Loucy (cell line): ENCODE measurements around the gene SUPT3H.

Experiments
- H2AFZ ChIP-seq: fragments of 200-600 bp; sonication (generic); 2 replicates; pipeline ENCODE4 v1.6.0; 2016; ENCODE audit warnings: antibody characterized with exemption, mild to moderate bottlenecking, low read length, moderate library complexity
- H3F3A ChIP-seq: fragments of 200-600 bp; 2 replicates; pipeline ENCODE4 v1.6.0; 2016; ENCODE audit warnings: antibody characterized with exemption, low read depth, mild to moderate bottlenecking
- H3K27me3 ChIP-seq: fragments of 200-600 bp; sonication (generic); 2 replicates; pipeline ENCODE4 v1.6.1; 2014; ENCODE audit warnings: low read length, mild to moderate bottlenecking; ENCODE audit not compliant: insufficient read depth, poor library complexity, severe bottlenecking
- H3K36me3 ChIP-seq: fragments of 200-600 bp; sonication (generic); 2 replicates; pipeline ENCODE4 v1.6.1; 2016; ENCODE audit warnings: low read length; ENCODE audit not compliant: insufficient read depth
- H3K4me1 ChIP-seq: fragments of 200-600 bp; sonication (generic); 2 replicates; pipeline ENCODE4 v1.5.1; 2014; ENCODE audit warnings: low read length, mild to moderate bottlenecking; ENCODE audit not compliant: insufficient read depth, poor library complexity, severe bottlenecking
- H3K4me2 ChIP-seq: fragments of 200-600 bp; sonication (generic); 2 replicates; pipeline ENCODE4 v1.6.0; 2014; ENCODE audit warnings: antibody characterized with exemption, low read length, low read depth, mild to moderate bottlenecking; ENCODE audit not compliant: poor library complexity, severe bottlenecking
- H3K4me3 ChIP-seq: fragments of 200-600 bp; sonication (generic); 2 replicates; pipeline ENCODE4 v1.5.1; 2014; ENCODE audit warnings: low read length, mild to moderate bottlenecking, mixed read lengths; ENCODE audit not compliant: poor library complexity, severe bottlenecking
- H3K79me2 ChIP-seq: fragments of 200-600 bp; sonication (generic); 2 replicates; pipeline ENCODE4 v1.6.1; 2014; ENCODE audit warnings: low read length; ENCODE audit not compliant: insufficient read depth
- H3K9ac ChIP-seq: fragments of 200-600 bp; sonication (generic); 2 replicates; pipeline ENCODE4 v1.6.0; 2014; ENCODE audit warnings: mild to moderate bottlenecking, low read depth, low read length, moderate library complexity; ENCODE audit not compliant: poor library complexity, severe bottlenecking
- H3K9me2 ChIP-seq: fragments of 200-600 bp; sonication (generic); replicated peaks from 2 replicates; pipeline ENCODE4 v1.6.1; 2016; ENCODE audit warnings: low read depth, low read length, mixed read lengths
- H3K9me3 ChIP-seq: fragments of 200-600 bp; sonication (generic); 2 replicates; pipeline ENCODE4 v1.6.1; 2014; ENCODE audit warnings: mild to moderate bottlenecking, antibody characterized with exemption, low read length, low read depth; ENCODE audit not compliant: insufficient read depth
- H4K20me1 ChIP-seq: fragments of 200-600 bp; sonication (generic); 2 replicates; pipeline ENCODE4 v1.6.0; 2014; ENCODE audit warnings: antibody characterized with exemption, low read length, mild to moderate bottlenecking; ENCODE audit not compliant: insufficient read depth, poor library complexity, severe bottlenecking
- CTCF ChIP-seq: fragments of 200-600 bp; sonication (generic); conservative IDR thresholded peaks from 2 replicates; pipeline ENCODE4 v1.5.1; 2014; ENCODE audit warnings: mild to moderate bottlenecking, antibody characterized with exemption, low read length
- EZH2phosphoT487 ChIP-seq: fragments of 200-600 bp; IDR thresholded peaks from 2 replicates; pipeline ENCODE4 v1.6.1; 2018; ENCODE audit warnings: antibody characterized with exemption, mild to moderate bottlenecking, moderate library complexity, borderline replicate concordance

SUPT3H gene

GRCh38 chr6:44959651-44960050 lies 418.1 kb downstream of the SUPT3H start:
- Histone ChIP-seq H2AFZ (no peak overlapping the region), H3K4me2 (no peak overlapping the region), H3K27me3 (no peaks in the 10 kb centered on the region), H3F3A (no peaks in the 10 kb centered on the region), H4K20me1 (no peaks in the 10 kb centered on the region), H3K9ac (no peak overlapping the region), H3K79me2 (no peaks in the 10 kb centered on the region), H3K4me1 (no peaks in the 10 kb centered on the region), H3K9me3 (no peaks in the 10 kb centered on the region), H3K36me3 (no peaks in the 10 kb centered on the region), H3K4me3 (no peak overlapping the region), H3K9me2 (no peaks in the 10 kb centered on the region)
- TF ChIP-seq EZH2phosphoT487 (no peak), CTCF (no peak)

- no peak overlapping the region for H3K9ac ChIP-seq
- H3K36me3 ChIP-seq, result no peaks in the 10 kb centered on the region; the same call in 1 of the 2 replicates
- H3K27me3 ChIP-seq, result no peaks in the 10 kb centered on the region
- H3K9me3 ChIP-seq, result no peaks in the 10 kb centered on the region
- no peak for TF ChIP-seq CTCF
- TF ChIP-seq EZH2phosphoT487, result no peak
- no peak overlapping the region for H3K4me2 ChIP-seq
- no peak overlapping the region for H2AFZ ChIP-seq
- H3K4me3 ChIP-seq, result no peak overlapping the region
- H3K9me2 ChIP-seq, result no peaks in the 10 kb centered on the region
- no peaks in the 10 kb centered on the region for H4K20me1 ChIP-seq
- H3K4me1 ChIP-seq, result no peaks in the 10 kb centered on the region
- H3K79me2 ChIP-seq, result no peaks in the 10 kb centered on the region
- no peaks in the 10 kb centered on the region for H3F3A ChIP-seq
These were observed 420.6 kb downstream of the SUPT3H start for GRCh38 chr6:44957156-44957555.

GRCh38 chr6:44956396-44956795 lies 421.3 kb downstream of the SUPT3H start:
- no peaks in the 10 kb centered on the region for H3K9me2 ChIP-seq
- no peaks in the 10 kb centered on the region for H3K27me3 ChIP-seq
- no peak overlapping the region for H3K4me2 ChIP-seq
- H4K20me1 ChIP-seq, result no peaks in the 10 kb centered on the region
- TF ChIP-seq CTCF, result no peak
- TF ChIP-seq EZH2phosphoT487, result no peak
- no peaks in the 10 kb centered on the region for H3K79me2 ChIP-seq
- no peak overlapping the region for H2AFZ ChIP-seq
- no peak overlapping the region for H3K9ac ChIP-seq
- H3K9me3 ChIP-seq, result no peaks in the 10 kb centered on the region
- no peaks in the 10 kb centered on the region; the same call in 1 of the 2 replicates for H3K36me3 ChIP-seq
- H3K4me1 ChIP-seq, result peaks cover 4% of the 10 kb centered on the region
- no peak overlapping the region for H3K4me3 ChIP-seq
- no peaks in the 10 kb centered on the region for H3F3A ChIP-seq
